ENCODE measurements around the gene GRIK3. TPM values are rescaled to one million over a fixed set of nuclear protein-coding genes. Genes with fewer than 3 reads are reported as not detected.
"Not testable (repeated sequence)": the region's sequence is repeated elsewhere in the genome, so short reads cannot be mapped to it uniquely, and the experiment has no call there.

The GRIK3 gene
- total RNA-seq, 1 donor from 2014 or later: 32.2 TPM

DNA sequence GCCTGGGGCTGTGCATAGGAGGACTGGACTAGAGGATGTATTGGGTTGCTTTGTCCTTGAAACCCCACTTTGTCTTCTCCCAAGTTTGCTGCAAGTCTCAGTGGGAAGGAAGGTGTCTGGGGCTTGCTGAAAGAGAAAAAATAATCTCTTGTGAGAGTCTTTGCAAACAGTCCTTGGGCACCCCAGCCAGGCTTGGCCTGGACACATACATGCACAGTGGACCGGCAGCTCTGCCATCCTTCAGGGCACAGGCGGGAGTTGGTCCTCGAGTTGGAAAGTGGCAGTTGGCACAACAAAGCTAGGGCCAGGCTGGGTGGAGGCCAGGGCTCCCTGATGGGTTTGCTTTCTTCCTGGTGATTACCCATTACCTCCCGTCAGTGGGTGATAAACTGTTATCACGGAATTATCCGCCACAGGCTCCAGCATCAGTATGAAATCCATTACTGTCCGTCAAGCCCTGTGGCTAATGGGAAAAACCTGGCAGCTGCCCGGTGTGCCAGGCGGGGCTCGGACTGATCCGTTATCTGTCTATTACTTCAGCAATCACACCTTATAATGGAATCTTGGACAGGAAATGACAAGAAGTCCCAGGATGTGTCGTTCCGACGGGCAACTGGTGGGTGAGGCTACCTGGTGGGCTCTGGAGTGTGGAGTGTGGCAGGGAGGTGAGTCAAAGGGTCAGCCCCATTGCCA lies 265.7 kb downstream of the GRIK3 start:
- intact Hi-C loops (cut with DNase I): no loop called here
- DNase-seq (ENCODE audit: low spot score): no peak

DNA sequence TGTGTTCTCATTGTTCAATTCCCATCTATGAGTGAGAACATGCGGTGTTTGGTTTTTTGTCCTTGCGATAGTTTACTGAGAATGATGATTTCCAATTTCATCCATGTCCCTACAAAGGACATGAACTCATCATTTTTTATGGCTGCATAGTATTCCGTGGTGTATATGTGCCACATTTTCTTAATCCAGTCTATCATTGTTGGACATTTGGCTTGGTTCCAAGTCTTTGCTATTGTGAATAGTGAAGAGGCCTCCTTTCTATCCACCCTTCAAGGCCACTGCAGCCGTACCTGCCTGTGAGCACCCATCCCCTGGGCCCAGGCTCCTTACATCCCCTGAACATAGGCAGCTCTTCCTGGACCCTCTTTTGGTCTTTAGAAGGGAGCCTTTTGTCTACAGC lies 266.9 kb downstream of the GRIK3 start:
- DNase-seq (ENCODE audit: low spot score); intact Hi-C loops (cut with DNase I); ATAC-seq: not testable (repeated sequence)

More for the DNA sequence above, 265.7 kb downstream of the GRIK3 start:
- no peak for ATAC-seq

DNA sequence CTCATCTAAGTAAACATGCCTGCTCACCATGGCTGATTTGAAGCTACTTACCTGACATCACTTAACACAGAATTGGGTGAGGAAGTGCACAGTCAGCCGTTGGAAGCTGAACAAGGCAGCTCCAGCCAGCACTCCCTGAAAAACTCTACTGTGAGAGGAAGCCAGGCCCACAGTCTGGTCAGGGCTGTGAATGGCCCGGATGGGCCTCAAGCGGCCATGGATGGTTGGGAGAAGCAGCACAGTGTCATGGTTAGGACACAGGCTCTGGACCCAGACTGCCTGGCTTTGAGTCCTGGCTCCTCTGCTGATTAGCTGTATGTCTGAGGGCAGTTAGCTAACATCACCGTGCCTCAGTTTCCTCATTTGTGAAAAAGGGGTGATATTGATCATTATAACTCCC lies 267.8 kb downstream of the GRIK3 start:
- intact Hi-C loops (cut with DNase I): no loop called here
- ATAC-seq (no peak), DNase-seq (ENCODE audit: low spot score) (no peak)

DNA sequence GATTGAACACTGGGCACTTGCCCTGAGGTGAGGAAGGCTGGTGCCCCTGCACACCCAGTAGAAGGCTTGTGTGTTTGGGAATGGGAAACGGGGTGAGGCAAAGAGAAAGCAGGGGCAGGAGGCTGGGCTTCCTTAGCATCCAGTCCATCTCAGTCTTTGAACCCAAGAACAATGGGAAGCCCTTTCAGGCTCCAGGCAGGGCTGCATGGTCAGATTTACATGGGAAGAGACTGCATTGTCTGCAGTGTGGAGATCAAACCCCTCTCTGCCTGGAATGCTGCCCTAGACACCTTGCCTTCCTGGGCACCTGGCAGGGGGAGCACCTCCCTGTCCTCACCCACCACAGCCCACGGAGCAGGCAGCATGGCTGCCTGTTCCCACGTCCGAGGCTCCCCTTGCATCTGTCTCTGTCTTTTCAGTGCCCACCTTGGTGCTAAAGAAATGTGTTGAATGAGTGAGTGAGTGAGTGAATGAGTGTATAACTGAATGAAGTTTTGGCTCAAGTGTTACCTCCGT lies 268.5 kb downstream of the GRIK3 start:
- ATAC-seq (no peak), DNase-seq (ENCODE audit: low spot score) (no peak)
- intact Hi-C loops (cut with DNase I): no loop called here

DNA sequence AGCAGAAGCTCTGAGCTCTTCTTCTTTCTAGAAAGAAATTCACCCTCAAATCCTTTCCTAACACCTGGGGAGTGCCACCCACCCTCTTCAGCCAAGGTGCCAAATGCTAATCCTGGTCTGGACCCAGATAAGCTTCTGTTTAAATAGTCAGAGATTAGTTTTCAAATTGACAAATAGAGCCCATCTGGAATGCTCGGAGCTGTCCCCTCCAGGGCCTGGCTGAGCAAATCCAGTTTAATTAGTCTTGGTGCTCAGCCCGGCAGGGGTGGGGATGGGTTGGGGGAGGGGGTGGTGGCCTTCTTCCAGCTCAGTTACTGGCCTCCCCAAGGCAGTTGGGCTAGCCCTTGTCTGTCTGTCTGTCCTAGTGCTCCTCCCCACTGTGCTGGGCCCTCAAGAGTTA lies 269.5 kb downstream of the GRIK3 start:
- ATAC-seq: no peak
- intact Hi-C loops (cut with DNase I): loop anchor here (5.0 kb wide), 1 partner anchor 1278 kb away; no protein-coding TSS in a partner anchor
- DNase-seq (ENCODE audit: low spot score): no peak

DNA sequence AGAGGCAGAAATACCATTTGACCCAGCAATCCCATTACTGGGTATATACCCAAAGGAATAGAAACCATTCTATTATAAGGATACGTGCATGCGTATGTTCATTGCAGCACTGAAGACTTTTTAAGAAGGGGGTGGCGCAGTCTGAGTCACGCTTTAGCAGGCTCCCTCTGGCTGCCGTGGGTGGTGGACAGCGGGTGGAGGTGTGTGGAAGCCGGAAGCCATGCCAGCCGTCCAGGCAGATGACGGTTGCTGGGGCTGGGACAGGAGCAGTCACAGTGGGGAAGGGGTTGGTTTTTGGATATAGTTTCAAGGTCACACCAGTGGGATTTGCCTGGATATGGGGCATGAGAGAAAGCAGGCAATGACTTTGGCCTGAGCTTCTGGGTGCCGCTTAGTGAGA lies 270.5 kb downstream of the GRIK3 start:
- no peak for DNase-seq (ENCODE audit: low spot score)
- no peak for ATAC-seq
- intact Hi-C loops (cut with DNase I): loop anchor here (5.0 kb wide), 1 partner anchor 1279 kb away; no protein-coding TSS in a partner anchor

DNA sequence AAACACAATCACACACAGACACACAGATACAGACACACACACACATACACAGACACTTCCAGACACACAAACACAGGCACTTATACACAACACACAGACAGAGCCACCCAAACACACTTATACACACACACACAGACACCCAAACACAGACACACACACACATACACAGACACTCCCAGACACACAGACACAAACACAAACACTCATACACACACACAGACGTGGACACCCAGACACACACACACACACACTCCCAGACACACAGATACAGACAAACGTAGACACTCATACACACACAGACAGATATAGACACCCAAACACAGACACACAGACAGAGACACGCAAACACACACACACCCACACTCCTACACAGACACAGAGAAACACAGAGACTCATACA lies 272.1 kb downstream of the GRIK3 start:
- ATAC-seq (no peak), DNase-seq (ENCODE audit: low spot score) (no peak)
- intact Hi-C loops (cut with DNase I): loop anchor here (5.0 kb wide), 1 partner anchor 1280 kb away; no protein-coding TSS in a partner anchor

DNA sequence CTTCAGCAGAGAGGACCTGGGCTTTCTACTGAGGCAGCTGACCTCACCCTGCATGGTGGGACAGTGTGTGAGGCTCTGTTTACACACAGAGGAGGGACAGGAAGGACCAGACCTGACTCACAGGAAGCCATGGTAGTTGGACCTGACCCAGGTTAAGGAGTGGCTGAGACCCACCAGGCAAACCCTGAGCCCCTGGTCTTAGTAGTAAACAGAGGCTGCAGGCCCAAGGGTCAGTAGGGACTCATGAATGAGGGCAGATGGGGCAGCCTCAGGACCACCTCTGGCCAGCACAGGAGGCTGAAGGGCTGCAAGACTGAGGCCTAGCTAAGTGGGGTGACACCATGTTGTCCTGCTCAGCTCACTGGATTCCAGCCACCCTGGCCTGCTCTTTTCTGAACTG lies 273.2 kb downstream of the GRIK3 start:
- intact Hi-C loops (cut with DNase I): loop anchor here (5.0 kb wide), 1 partner anchor 1281 kb away; no protein-coding TSS in a partner anchor
- ATAC-seq (no peak), DNase-seq (ENCODE audit: low spot score) (no peak)

DNA sequence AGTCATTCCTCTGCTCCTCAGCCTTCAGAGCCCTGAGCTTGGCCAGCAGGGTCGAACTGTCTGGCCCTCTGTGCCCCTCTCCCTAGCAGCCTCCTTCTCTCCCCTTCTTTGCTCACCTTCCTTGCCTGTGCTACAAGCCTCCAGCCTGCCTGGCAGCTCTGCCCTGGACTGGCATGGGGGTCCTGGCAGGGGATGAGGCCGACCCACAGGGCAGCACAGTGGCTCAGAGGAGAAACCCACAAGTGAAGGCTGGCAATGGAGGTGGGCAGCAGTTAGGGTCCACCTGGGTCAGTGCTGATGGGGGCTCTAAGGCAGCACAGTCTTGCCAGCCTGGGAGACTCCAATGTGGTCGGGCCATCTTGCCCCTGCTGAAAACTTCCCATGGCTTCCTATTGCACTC lies 274.2 kb downstream of the GRIK3 start:
- intact Hi-C loops (cut with DNase I): loop anchor here (5.0 kb wide), 1 partner anchor 1282 kb away; no protein-coding TSS in a partner anchor
- ATAC-seq (no peak), DNase-seq (ENCODE audit: low spot score) (no peak)

DNA sequence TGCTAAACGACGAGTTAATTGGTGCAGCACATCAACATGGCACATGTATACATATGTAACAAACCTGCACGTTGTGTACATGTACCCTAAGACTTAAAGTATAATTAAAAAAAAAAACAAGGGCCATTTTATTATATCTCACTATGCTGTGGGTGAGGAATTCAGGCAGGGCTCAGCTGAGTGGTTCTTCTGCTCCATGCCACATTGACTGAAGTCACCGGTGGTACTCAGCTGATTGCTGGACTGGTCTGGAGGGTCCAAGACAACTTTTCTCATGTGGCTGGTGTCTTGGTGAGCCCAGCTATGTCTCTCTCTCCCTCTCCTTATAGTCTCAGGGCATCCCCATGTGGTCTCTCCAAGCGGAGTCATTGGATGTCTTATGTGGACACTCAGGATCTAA lies 275.0 kb downstream of the GRIK3 start:
- DNase-seq (ENCODE audit: low spot score) (no peak), ATAC-seq (no peak)
- intact Hi-C loops (cut with DNase I): no loop called here

DNA sequence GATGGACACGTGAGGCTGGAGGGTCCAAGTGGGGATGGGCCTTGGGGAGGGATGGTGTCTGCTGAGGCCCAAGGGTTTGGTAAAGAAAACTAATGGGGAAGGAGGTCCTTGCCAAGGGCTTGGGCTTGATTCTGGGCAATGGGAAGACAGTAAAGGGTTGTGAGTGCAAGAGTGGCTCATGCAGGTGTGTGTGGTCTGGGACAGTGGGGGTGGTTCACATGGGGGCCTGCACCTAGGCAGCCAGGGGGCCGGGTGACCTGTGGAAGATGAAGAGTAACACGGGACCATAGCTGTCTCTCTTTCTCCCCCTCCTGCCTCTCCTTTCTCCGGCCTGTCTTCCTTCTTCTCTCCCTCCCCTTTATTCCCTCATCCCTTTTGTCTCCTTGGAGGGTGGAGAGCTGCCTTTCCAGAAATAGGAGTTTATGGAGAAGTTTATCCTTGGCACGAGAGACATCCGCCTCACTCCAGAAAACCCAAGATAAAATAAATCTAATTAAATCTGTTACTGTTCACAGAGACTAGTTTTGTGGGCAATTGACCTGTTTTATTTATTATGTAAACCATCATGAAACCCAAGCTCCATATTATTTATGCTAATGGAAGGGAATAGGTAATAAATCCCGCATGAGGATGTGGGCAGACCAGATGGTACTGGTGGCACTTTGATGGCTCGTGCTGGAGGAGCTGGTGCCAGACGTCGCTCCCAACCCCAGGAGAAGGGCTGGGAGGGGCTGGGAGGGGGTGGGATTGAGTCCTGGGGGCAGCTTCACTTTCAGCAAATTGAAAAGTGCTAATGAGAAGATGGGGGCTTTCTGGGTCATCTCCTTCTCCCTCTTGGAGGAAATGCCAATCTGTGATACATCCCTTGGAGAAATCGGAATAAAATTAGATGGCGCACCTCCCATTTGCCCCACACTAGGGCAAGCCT lies 278.7 kb downstream of the GRIK3 start:
- DNase-seq (ENCODE audit: low spot score): no peak
- intact Hi-C loops (cut with DNase I): no loop called here
- no peak for ATAC-seq

DNA sequence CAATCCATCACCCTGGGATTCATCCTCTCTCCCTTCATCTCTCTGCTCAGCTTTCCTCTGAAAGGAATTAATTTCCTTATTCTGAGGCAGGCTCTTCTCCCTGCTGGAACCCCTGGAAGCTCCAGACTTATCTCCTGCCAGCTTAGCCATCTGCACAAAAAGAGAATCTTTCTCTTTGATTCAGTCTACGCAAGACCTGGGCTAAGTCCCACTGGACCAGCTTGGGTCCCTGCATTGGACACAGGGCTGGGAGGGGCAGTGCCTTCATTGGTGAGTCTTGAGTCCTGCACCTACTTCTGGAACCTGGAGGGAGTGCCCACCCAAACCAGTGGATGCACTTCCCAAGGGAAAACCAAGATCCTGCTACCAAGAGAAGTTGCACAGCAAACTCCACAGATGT lies 279.9 kb downstream of the GRIK3 start:
- intact Hi-C loops (cut with DNase I): no loop called here
- no peak for DNase-seq (ENCODE audit: low spot score)
- no peak for ATAC-seq

DNA sequence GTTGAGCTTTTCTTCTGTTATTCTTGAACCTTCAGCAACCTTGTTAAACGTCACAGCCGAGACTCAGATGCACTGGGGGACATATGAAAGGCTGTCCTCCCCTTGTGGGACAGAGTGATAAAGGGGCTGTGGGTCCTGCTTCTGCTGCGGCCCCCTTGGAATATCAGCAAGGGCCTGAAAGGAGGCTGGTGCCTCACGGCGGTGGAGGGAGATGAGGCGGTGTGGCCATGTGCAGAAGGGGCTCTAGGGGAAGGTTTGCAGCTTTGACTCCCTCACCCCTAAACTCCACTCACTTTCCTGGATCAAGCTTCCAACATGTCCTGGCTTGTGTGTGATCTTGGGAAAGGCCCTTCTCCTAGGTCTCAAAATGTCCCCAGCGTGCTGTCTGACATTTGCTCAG lies 280.9 kb downstream of the GRIK3 start:
- DNase-seq (ENCODE audit: low spot score) (no peak), ATAC-seq (no peak)
- intact Hi-C loops (cut with DNase I): no loop called here

DNA sequence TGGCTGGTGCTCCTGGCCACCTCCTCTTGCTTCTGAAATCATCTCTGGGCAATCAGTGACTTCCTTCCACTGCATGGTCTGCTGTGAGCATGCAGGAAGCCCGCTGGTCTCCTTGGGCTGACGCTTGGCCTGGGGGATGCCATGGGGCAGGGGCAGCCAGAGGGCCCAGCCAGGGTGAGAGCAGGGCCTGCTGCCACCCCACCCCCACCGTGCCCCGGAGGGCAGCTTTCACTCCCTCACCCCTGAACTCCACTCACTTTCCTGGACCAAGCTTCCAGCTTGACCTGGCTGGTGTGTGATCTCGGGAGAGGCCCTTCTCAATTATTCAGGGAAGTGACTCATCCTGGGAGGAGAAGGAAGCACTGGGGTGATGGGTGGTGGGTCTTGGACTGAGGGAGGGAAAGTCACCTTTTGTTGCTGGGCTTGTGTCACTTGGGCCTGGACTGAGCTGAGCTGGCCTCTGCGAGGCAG lies 281.4 kb downstream of the GRIK3 start:
- ATAC-seq (no peak), DNase-seq (ENCODE audit: low spot score) (no peak)
- intact Hi-C loops (cut with DNase I): no loop called here

DNA sequence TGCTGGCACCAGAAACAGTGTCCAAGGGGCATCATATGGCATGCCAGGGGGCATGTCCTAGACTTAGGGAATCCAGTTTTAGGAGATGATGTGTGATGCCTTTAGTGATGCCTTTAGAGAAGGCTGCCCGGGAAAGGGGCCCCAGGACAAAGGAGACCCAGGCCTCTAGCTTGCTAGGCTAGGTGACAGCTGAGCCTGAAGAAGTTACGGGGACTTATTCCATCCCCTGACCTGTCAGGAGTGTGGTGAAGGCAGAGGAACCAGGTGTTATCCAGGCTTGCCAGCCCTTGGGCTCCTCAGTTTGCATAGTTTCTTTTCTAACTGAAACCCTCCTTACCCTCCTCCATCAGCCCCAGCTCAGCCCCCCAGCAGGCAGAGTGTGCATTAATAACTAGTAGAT lies 281.9 kb downstream of the GRIK3 start:
- ATAC-seq (no peak), DNase-seq (ENCODE audit: low spot score) (no peak)
- intact Hi-C loops (cut with DNase I): no loop called here

DNA sequence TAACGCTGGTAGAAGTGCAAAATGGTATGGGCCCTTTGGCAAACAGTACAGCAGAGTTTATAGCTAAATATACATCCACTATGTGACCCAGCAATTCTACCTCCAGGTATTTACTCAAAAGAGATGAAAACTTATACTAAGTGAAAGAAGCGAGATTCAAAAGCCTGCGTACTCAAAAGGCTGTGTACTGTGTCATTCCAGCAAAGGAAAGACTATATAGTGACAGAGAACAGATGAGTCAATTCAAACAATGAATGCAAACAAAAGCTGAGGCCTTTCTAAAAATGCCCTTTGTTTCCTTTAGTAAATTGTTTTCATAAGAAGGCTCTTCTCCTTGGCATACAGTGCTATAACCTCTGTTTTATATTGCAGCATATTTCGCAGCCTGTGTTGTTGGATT lies 282.8 kb downstream of the GRIK3 start:
- ATAC-seq (no peak), DNase-seq (ENCODE audit: low spot score) (no peak)
- intact Hi-C loops (cut with DNase I): no loop called here

DNA sequence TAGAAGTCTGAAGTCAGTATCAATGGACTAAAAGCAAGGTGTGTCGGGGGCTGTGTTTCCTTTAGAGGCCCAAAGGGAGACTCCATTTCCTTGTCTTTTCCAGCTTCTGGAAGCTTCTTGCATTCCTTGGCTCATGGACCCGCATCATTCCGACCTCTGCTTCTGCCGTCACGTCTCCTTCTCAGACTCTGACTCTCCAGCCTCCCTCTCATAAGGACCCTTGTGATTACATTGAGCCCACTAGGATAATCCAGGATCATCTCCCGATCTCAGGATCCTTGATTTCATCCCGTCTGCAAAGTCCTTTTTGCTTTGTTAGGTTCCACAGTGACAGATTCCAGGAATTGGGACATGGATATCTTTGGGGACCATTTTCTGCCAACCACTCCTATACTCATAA lies 285.8 kb downstream of the GRIK3 start:
- intact Hi-C loops (cut with DNase I): no loop called here
- ATAC-seq (no peak), DNase-seq (ENCODE audit: low spot score) (no peak)
